Skeletal muscle satellite cell (primary cell): ENCODE data around the gene SOHLH2.

Source experiments
- H3K27me3 ChIP-seq: 2 replicates; pipeline ENCODE4 v1.7.0; 2013; ENCODE audit warnings: low read length; ENCODE audit not compliant: control insufficient read depth, insufficient read depth
- H3K36me3 ChIP-seq: 2 replicates; pipeline ENCODE4 v1.7.0; 2013; ENCODE audit warnings: mild to moderate bottlenecking, control low read depth, low read length; ENCODE audit not compliant: insufficient read depth
- H3K4me1 ChIP-seq: 2 replicates; pipeline ENCODE4 v1.7.0; 2013; ENCODE audit warnings: low read length; ENCODE audit not compliant: control insufficient read depth, insufficient read depth
- H3K4me2 ChIP-seq: 2 replicates; pipeline ENCODE4 v1.7.0; 2013; ENCODE audit warnings: mild to moderate bottlenecking, low read length
- H3K4me3 ChIP-seq: 2 replicates; pipeline ENCODE4 v1.7.0; 2013; ENCODE audit warnings: low read length
- H3K9ac ChIP-seq: 2 replicates; pipeline ENCODE4 v1.7.0; 2013; ENCODE audit warnings: mild to moderate bottlenecking, low read depth, low read length, moderate library complexity
- H3K9me3 ChIP-seq: replicated peaks from 2 replicates; pipeline ENCODE4 v1.7.0; 2013; ENCODE audit warnings: mild to moderate bottlenecking, control low read depth, low read length

SOHLH2 gene

GRCh38 chr13:36224730-36225129 is 10.4 kb upstream of the SOHLH2 start:
- no peak overlapping the region for H3K4me2 ChIP-seq

GRCh38 chr13:36219883-36220282 is 5.5 kb upstream of the SOHLH2 start:
- Histone ChIP-seq H3K27me3 (no peaks in the 10 kb centered on the region), H3K9me3 (no peaks in the 10 kb centered on the region), H3K4me3 (no peak overlapping the region), H3K4me2 (no peak overlapping the region), H3K36me3 (no peaks in the 10 kb centered on the region), H3K9ac (no peak overlapping the region), H3K4me1 (no peaks in the 10 kb centered on the region)

More at GRCh38 chr13:36224730-36225129, 10.4 kb upstream of the SOHLH2 start:
- Histone ChIP-seq H3K9me3 (no peaks in the 10 kb centered on the region), H3K9ac (no peak overlapping the region), H3K4me1 (no peaks in the 10 kb centered on the region), H3K4me3 (no peak overlapping the region), H3K27me3 (no peaks in the 10 kb centered on the region), H3K36me3 (no peaks in the 10 kb centered on the region)

GRCh38 chr13:36217456-36217855 is 3.1 kb upstream of the SOHLH2 start:
- Histone ChIP-seq H3K4me1 (no peaks in the 10 kb centered on the region), H3K36me3 (no peaks in the 10 kb centered on the region), H3K4me2 (no peak overlapping the region), H3K9ac (no peak overlapping the region), H3K4me3 (no peak overlapping the region), H3K27me3 (no peaks in the 10 kb centered on the region), H3K9me3 (no peaks in the 10 kb centered on the region)

GRCh38 chr13:36212789-36213188 is 1.6 kb downstream of the SOHLH2 start:
- H3K4me3 ChIP-seq, result no peak overlapping the region
- H3K9me3 ChIP-seq, result no peaks in the 10 kb centered on the region
- no peak overlapping the region for H3K4me2 ChIP-seq
- H3K36me3 ChIP-seq, result no peaks in the 10 kb centered on the region
- H3K27me3 ChIP-seq, result peaks cover 8% of the 10 kb centered on the region
- H3K9ac ChIP-seq, result no peak overlapping the region
- no peaks in the 10 kb centered on the region for H3K4me1 ChIP-seq

GRCh38 chr13:36211567-36211966 is 2.8 kb downstream of the SOHLH2 start:
- H3K9ac ChIP-seq, result no peak overlapping the region
- H3K9me3 ChIP-seq, result no peaks in the 10 kb centered on the region
- H3K4me1 ChIP-seq, result no peaks in the 10 kb centered on the region
- H3K4me2 ChIP-seq, result no peak overlapping the region
- no peaks in the 10 kb centered on the region for H3K36me3 ChIP-seq
- peaks cover 8% of the 10 kb centered on the region for H3K27me3 ChIP-seq
- H3K4me3 ChIP-seq, result no peak overlapping the region

- Histone ChIP-seq H3K4me2 (no peak overlapping the region), H3K9me3 (no peaks in the 10 kb centered on the region), H3K27me3 (peaks cover 8% of the 10 kb centered on the region), H3K4me1 (no peaks in the 10 kb centered on the region), H3K9ac (no peak overlapping the region), H3K36me3 (no peaks in the 10 kb centered on the region), H3K4me3 (no peak overlapping the region)
These were observed 3.6 kb downstream of the SOHLH2 start for GRCh38 chr13:36210738-36211137.

GRCh38 chr13:36207672-36208071 is 6.7 kb downstream of the SOHLH2 start:
- Histone ChIP-seq H3K36me3 (no peaks in the 10 kb centered on the region), H3K9ac (no peak overlapping the region), H3K9me3 (no peaks in the 10 kb centered on the region), H3K4me3 (no peak overlapping the region), H3K27me3 (peaks cover 8% of the 10 kb centered on the region), H3K4me1 (no peaks in the 10 kb centered on the region), H3K4me2 (no peak overlapping the region)

- H3K4me3 ChIP-seq, result no peak overlapping the region
- peaks cover 4% of the 10 kb centered on the region for H3K27me3 ChIP-seq
- no peaks in the 10 kb centered on the region for H3K9me3 ChIP-seq
- H3K36me3 ChIP-seq, result no peaks in the 10 kb centered on the region
- H3K4me2 ChIP-seq, result peak overlapping the region; percentile 63
- peak overlapping the region; percentile 55 for H3K9ac ChIP-seq
- H3K4me1 ChIP-seq, result peaks cover 26% of the 10 kb centered on the region
These were observed 21.1 kb downstream of the SOHLH2 start for GRCh38 chr13:36193151-36193855.

GRCh38 chr13:36192166-36192565 is 22.2 kb downstream of the SOHLH2 start:
- no peaks in the 10 kb centered on the region for H3K9me3 ChIP-seq
- H3K4me2 ChIP-seq, result no peak overlapping the region
- peaks cover 26% of the 10 kb centered on the region for H3K4me1 ChIP-seq
- no peaks in the 10 kb centered on the region for H3K36me3 ChIP-seq
- H3K27me3 ChIP-seq, result no peaks in the 10 kb centered on the region
- H3K4me3 ChIP-seq, result no peak overlapping the region
- peak overlapping the region; percentile 55 for H3K9ac ChIP-seq

- Histone ChIP-seq H3K9me3 (no peaks in the 10 kb centered on the region), H3K9ac (no peak overlapping the region), H3K36me3 (no peaks in the 10 kb centered on the region), H3K4me2 (no peak overlapping the region), H3K27me3 (no peaks in the 10 kb centered on the region), H3K4me1 (peaks cover 26% of the 10 kb centered on the region), H3K4me3 (no peak overlapping the region)
These were observed 23.6 kb downstream of the SOHLH2 start for GRCh38 chr13:36190771-36191170.

GRCh38 chr13:36188441-36188840 is 25.9 kb downstream of the SOHLH2 start:
- Histone ChIP-seq H3K27me3 (no peaks in the 10 kb centered on the region), H3K4me3 (no peak overlapping the region), H3K9ac (no peak overlapping the region), H3K9me3 (no peaks in the 10 kb centered on the region), H3K36me3 (no peaks in the 10 kb centered on the region), H3K4me1 (peaks cover 19% of the 10 kb centered on the region), H3K4me2 (no peak overlapping the region)

GRCh38 chr13:36183901-36184300 is 30.5 kb downstream of the SOHLH2 start:
- H3K9ac ChIP-seq, result no peak overlapping the region
- H3K36me3 ChIP-seq, result no peaks in the 10 kb centered on the region
- H3K4me3 ChIP-seq, result no peak overlapping the region
- no peak overlapping the region for H3K4me2 ChIP-seq
- no peaks in the 10 kb centered on the region for H3K27me3 ChIP-seq
- H3K9me3 ChIP-seq, result no peaks in the 10 kb centered on the region
- H3K4me1 ChIP-seq, result no peaks in the 10 kb centered on the region
